PC-3 (cell line): ENCODE data around the gene LRP1B.

Source experiments
- EZH2 ChIP-seq: fragments of 300-600 bp; sonication (generic); IDR thresholded peaks from one replicate; pipeline ENCODE4 v1.6.1; 2017; ENCODE audit warnings: antibody characterized with exemption, mild to moderate bottlenecking, low read length; ENCODE audit not compliant: unreplicated experiment
- EZH2phosphoT487 ChIP-seq: fragments of 300-600 bp; sonication (generic); IDR thresholded peaks from 2 replicates; pipeline ENCODE4 v1.6.1; 2018; ENCODE audit warnings: mild to moderate bottlenecking, antibody characterized with exemption, low read length, borderline replicate concordance
- TF ChIP-seq, protein P1 (sequence below): fragments of 300-600 bp; sonication (generic); conservative IDR thresholded peaks from 2 replicates; pipeline ENCODE4 v1.5.1; 2017; ENCODE audit warnings: antibody characterized with exemption, low read depth, mild to moderate bottlenecking, low read length

DNA sequence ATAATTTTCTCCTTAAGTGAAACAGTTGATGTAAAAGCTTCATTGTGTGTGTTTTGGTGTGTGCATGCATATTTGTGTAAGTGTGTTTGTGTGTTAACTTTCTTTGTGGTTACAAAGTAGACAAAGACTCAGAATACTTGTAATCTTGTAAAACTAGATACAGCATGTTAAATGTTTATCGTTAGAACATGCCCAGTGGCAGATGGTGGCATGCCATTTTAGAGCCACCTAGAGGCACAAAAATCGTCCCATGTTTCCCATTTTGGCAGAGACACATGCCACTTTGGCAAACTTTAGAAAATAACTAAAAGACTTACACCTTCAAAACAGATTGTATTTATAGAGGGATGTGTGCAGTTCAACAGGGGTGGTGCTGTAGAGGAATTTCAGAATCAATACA, 224.1 kb downstream of the LRP1B start:
- TF ChIP-seq, protein P1, sequence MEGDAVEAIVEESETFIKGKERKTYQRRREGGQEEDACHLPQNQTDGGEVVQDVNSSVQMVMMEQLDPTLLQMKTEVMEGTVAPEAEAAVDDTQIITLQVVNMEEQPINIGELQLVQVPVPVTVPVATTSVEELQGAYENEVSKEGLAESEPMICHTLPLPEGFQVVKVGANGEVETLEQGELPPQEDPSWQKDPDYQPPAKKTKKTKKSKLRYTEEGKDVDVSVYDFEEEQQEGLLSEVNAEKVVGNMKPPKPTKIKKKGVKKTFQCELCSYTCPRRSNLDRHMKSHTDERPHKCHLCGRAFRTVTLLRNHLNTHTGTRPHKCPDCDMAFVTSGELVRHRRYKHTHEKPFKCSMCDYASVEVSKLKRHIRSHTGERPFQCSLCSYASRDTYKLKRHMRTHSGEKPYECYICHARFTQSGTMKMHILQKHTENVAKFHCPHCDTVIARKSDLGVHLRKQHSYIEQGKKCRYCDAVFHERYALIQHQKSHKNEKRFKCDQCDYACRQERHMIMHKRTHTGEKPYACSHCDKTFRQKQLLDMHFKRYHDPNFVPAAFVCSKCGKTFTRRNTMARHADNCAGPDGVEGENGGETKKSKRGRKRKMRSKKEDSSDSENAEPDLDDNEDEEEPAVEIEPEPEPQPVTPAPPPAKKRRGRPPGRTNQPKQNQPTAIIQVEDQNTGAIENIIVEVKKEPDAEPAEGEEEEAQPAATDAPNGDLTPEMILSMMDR = peak; percentile 47
- no peak for TF ChIP-seq EZH2
- no peak for TF ChIP-seq EZH2phosphoT487
